GM23338 (cell line): Measurements from ENCODE around the gene MTMR3. TPM values are rescaled to one million over a fixed set of nuclear protein-coding genes. Genes with fewer than 3 reads are reported as not detected.

Experiments used
- ATAC-seq: fragments of 200-7000 bp; cut with Tn5 transposase; 3 replicates; pipeline ENCODE4 v1.9.1; 2020
- DNase-seq: peaks from one replicate; pipeline ENCODE4 v3.0.0-alpha.2; 2015; ENCODE audit warnings: low spot score
- H2AFZ ChIP-seq: fragments of 200-600 bp; sonication (generic); 2 replicates; pipeline ENCODE4 v1.8.0; 2016; ENCODE audit warnings: antibody characterized with exemption, mild to moderate bottlenecking, moderate library complexity
- H3F3A ChIP-seq: fragments of 200-600 bp; sonication (generic); replicated peaks from 2 replicates; pipeline ENCODE4 v1.8.0; 2017; ENCODE audit warnings: antibody characterized with exemption, mixed run types, low read depth
- H3K27ac ChIP-seq: fragments of 200-600 bp; sonication (generic); 2 replicates; pipeline ENCODE4 v1.6.1; 2016; ENCODE audit warnings: low read depth
- H3K27me3 ChIP-seq: fragments of 200-600 bp; sonication (generic); 2 replicates; pipeline ENCODE4 v1.8.0; 2016; ENCODE audit warnings: mild to moderate bottlenecking, mixed run types, moderate library complexity; ENCODE audit not compliant: insufficient read depth
- H3K36me3 ChIP-seq: fragments of 200-600 bp; sonication (generic); 2 replicates; pipeline ENCODE4 v1.8.0; 2016; ENCODE audit warnings: mild to moderate bottlenecking; ENCODE audit not compliant: insufficient read depth
- H3K4me1 ChIP-seq: fragments of 200-600 bp; sonication (generic); 2 replicates; pipeline ENCODE4 v1.8.0; 2016; ENCODE audit warnings: mild to moderate bottlenecking, moderate library complexity; ENCODE audit not compliant: insufficient read depth
- H3K4me2 ChIP-seq: fragments of 200-600 bp; sonication (generic); 2 replicates; pipeline ENCODE4 v1.7.1; 2017; ENCODE audit warnings: mixed run types
- H3K4me3 ChIP-seq: fragments of 200-600 bp; sonication (generic); 2 replicates; pipeline ENCODE4 v1.6.1; 2016; ENCODE audit warnings: mixed run types
- H3K79me2 ChIP-seq: fragments of 200-600 bp; sonication (generic); replicated peaks from 2 replicates; pipeline ENCODE4 v1.8.0; 2017; ENCODE audit warnings: mild to moderate bottlenecking; ENCODE audit not compliant: insufficient read depth
- H3K9me2 ChIP-seq: fragments of 200-600 bp; sonication (generic); 2 replicates; pipeline ENCODE4 v1.8.0; 2017; ENCODE audit not compliant: insufficient read depth
- H4K20me1 ChIP-seq: fragments of 200-600 bp; sonication (generic); replicated peaks from 2 replicates; pipeline ENCODE4 v1.8.0; 2017; ENCODE audit warnings: mild to moderate bottlenecking; ENCODE audit not compliant: insufficient read depth
- H3K27ac Mint-ChIP-seq: 2 replicates; pipeline ENCODE4 v1.8.0; 2020; ENCODE audit warnings: inconsistent platforms, mild to moderate bottlenecking, moderate library complexity, mixed read lengths
- H3K27me3 Mint-ChIP-seq: 3 replicates; pipeline ENCODE4 v1.8.0; 2022; ENCODE audit warnings: low read depth, mild to moderate bottlenecking, moderate library complexity, mixed read lengths, inconsistent platforms; ENCODE audit not compliant: insufficient read depth, poor library complexity
- H3K36me3 Mint-ChIP-seq: 3 replicates; pipeline ENCODE4 v1.8.0; 2021; ENCODE audit warnings: low read depth, mild to moderate bottlenecking, inconsistent platforms, moderate library complexity, mixed read lengths
- H3K4me1 Mint-ChIP-seq: 3 replicates; pipeline ENCODE4 v1.8.0; 2020; ENCODE audit warnings: mild to moderate bottlenecking, inconsistent platforms, mixed read lengths
- H3K4me3 Mint-ChIP-seq: 3 replicates; pipeline ENCODE4 v1.8.0; 2021; ENCODE audit warnings: moderate library complexity, mild to moderate bottlenecking, inconsistent platforms, mixed read lengths
- H3K9me3 Mint-ChIP-seq: 3 replicates; pipeline ENCODE4 v1.8.0; 2020; ENCODE audit warnings: moderate library complexity, mild to moderate bottlenecking, inconsistent platforms, mixed read lengths
- CREB1 ChIP-seq: fragments of 250-450 bp; sonication (Bioruptor Pico); IDR thresholded peaks from 2 replicates; pipeline ENCODE4 v1.5.0; 2020; ENCODE audit warnings: low read depth, mild to moderate bottlenecking, moderate library complexity
- EZH2 ChIP-seq: fragments of 200-600 bp; sonication (generic); IDR thresholded peaks from one replicate; pipeline ENCODE4 v1.8.0; 2017; ENCODE audit warnings: antibody characterized with exemption, mild to moderate bottlenecking, low read depth; ENCODE audit not compliant: unreplicated experiment
- NANOG ChIP-seq: IDR thresholded peaks from 2 replicates; pipeline ENCODE4 v1.6.1; 2016; ENCODE audit warnings: antibody characterized with exemption, borderline replicate concordance
- POLR2AphosphoS5 ChIP-seq: IDR thresholded peaks from 2 replicates; pipeline ENCODE4 v1.6.1; 2016; ENCODE audit warnings: antibody characterized with exemption, low read depth
- STAT1 ChIP-seq: IDR thresholded peaks from one replicate; pipeline ENCODE4 v1.6.1; 2016; ENCODE audit warnings: antibody characterized with exemption; ENCODE audit not compliant: unreplicated experiment
- ZNF114 ChIP-seq: fragments of 250-450 bp; sonication (Bioruptor Pico); IDR thresholded peaks from 2 replicates; pipeline ENCODE4 v1.5.0; 2020; ENCODE audit warnings: mild to moderate bottlenecking, moderate library complexity
- ZNF331 ChIP-seq: fragments of 250-450 bp; sonication (Bioruptor Pico); IDR thresholded peaks from 2 replicates; pipeline ENCODE4 v1.5.0; 2020; ENCODE audit warnings: low read depth, mild to moderate bottlenecking, moderate library complexity
- polyA plus RNA-seq: library from polyadenylated mRNA; unstranded; fragments of >200 nt; fragmentation: Nextera tagmentation; extraction: Ambion mirVana; gene quantifications from 2 replicates; pipeline ENCODE4 v1.2.1, GENCODE V29; 2016
- total RNA-seq: library from RNA; depleted of rRNA; stranded (reverse); fragments of >200 nt; shearing (Covaris generic); gene quantifications from 2 replicates; pipeline ENCODE4 v1.2.3, GENCODE V29; 2014
- TF ChIP-seq, protein P1 (sequence below): IDR thresholded peaks from one replicate; pipeline ENCODE4 v1.6.1; 2018; ENCODE audit warnings: antibody characterized with exemption; ENCODE audit not compliant: unreplicated experiment
- TF ChIP-seq, protein P2 (sequence below): fragments of 250-450 bp; sonication (Bioruptor Pico); IDR thresholded peaks from 2 replicates; pipeline ENCODE4 v1.5.0; 2020; ENCODE audit warnings: mild to moderate bottlenecking, moderate library complexity
- TF ChIP-seq, protein P3 (sequence below): IDR thresholded peaks from 2 replicates; pipeline ENCODE4 v1.6.1; 2016; ENCODE audit warnings: antibody characterized with exemption

The MTMR3 gene
- total and polyA plus RNA-seq, 2 experiments from 2014 or later = 5.2 to 27.4 TPM

DNA sequence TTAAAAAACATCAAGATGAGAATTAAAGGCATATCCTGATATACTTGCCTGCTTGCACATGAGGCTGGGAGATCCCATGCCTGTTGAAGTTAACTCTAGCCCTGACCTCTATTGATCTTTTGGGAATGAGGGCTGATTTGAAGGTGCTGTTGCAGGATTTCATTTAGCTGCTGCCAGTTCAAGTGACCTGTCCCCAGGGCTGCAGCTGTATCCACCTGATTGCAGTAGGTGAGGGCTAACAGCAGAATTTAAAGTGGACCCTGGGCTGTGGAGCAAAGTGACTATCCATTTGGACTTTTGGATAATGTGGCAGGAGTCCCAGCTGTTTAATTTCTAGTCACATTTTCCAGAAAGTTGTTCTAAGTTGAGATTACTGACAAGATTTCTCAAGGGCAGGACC, 146.5 kb downstream of the MTMR3 start (continued):
- TF ChIP-seq, protein P1, sequence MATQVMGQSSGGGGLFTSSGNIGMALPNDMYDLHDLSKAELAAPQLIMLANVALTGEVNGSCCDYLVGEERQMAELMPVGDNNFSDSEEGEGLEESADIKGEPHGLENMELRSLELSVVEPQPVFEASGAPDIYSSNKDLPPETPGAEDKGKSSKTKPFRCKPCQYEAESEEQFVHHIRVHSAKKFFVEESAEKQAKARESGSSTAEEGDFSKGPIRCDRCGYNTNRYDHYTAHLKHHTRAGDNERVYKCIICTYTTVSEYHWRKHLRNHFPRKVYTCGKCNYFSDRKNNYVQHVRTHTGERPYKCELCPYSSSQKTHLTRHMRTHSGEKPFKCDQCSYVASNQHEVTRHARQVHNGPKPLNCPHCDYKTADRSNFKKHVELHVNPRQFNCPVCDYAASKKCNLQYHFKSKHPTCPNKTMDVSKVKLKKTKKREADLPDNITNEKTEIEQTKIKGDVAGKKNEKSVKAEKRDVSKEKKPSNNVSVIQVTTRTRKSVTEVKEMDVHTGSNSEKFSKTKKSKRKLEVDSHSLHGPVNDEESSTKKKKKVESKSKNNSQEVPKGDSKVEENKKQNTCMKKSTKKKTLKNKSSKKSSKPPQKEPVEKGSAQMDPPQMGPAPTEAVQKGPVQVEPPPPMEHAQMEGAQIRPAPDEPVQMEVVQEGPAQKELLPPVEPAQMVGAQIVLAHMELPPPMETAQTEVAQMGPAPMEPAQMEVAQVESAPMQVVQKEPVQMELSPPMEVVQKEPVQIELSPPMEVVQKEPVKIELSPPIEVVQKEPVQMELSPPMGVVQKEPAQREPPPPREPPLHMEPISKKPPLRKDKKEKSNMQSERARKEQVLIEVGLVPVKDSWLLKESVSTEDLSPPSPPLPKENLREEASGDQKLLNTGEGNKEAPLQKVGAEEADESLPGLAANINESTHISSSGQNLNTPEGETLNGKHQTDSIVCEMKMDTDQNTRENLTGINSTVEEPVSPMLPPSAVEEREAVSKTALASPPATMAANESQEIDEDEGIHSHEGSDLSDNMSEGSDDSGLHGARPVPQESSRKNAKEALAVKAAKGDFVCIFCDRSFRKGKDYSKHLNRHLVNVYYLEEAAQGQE = no peak
- no peak for TF ChIP-seq ZNF331 (CRISPR knock-in tag)
- no peak for TF ChIP-seq EZH2
- TF ChIP-seq ZNF114 = no peak
- no peak for TF ChIP-seq NANOG
- TF ChIP-seq POLR2AphosphoS5 = no peak
- no peak for TF ChIP-seq STAT1
- TF ChIP-seq CREB1 (CRISPR knock-in tag) = no peak

DNA sequence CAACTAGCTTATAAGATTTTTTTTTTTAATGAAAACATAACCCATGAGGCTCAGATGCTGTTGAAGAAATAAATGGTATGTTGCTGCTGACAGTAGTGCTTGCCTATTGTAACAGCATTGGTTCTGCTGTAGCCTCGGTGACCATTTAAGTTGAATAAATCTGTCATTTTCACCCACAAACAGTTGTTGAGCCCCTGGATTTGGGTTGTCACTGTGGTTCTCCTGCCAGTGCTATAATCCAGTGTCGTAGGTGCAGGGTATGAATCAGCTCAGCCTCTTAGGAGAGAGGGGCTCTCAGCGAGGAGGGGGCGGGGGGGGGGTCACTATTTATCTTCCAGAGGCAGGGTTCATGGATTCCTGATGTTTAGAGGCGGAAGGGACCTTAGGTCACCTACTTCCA, 147.4 kb downstream of the MTMR3 start:
- H3K27me3 Mint-ChIP-seq = peaks cover 8% of the 10 kb centered on the region
- H3F3A ChIP-seq = no peaks in the 10 kb centered on the region
- DNase-seq = no peak
- H4K20me1 ChIP-seq = no peaks in the 10 kb centered on the region
- H3K27ac ChIP-seq = no peak overlapping the region
- H3K4me1 Mint-ChIP-seq = peaks cover 3% of the 10 kb centered on the region; the same call in 1 of the 3 replicates
- no peak overlapping the region for H3K27ac Mint-ChIP-seq
- H2AFZ ChIP-seq = no peak overlapping the region
- ATAC-seq = no peak
- no peaks in the 10 kb centered on the region for H3K79me2 ChIP-seq
- H3K36me3 Mint-ChIP-seq = peaks cover 6% of the 10 kb centered on the region; the same call in 2 of the 3 replicates
- no peaks in the 10 kb centered on the region for H3K9me3 Mint-ChIP-seq
- no peak overlapping the region for H3K4me2 ChIP-seq
- 0 out of 2 replicates have a peak, but pooled peaks cover 3% of the 10 kb centered on the region for H3K36me3 ChIP-seq
- no peaks in the 10 kb centered on the region for H3K9me2 ChIP-seq
- no peak overlapping the region for H3K4me3 ChIP-seq
- no peaks in the 10 kb centered on the region for H3K27me3 ChIP-seq
- H3K4me3 Mint-ChIP-seq = no peak overlapping the region
- no peaks in the 10 kb centered on the region; the same call in 1 of the 2 replicates for H3K4me1 ChIP-seq
- TF ChIP-seq CREB1 (CRISPR knock-in tag) = no peak
- TF ChIP-seq STAT1 = no peak
- TF ChIP-seq, protein P2, sequence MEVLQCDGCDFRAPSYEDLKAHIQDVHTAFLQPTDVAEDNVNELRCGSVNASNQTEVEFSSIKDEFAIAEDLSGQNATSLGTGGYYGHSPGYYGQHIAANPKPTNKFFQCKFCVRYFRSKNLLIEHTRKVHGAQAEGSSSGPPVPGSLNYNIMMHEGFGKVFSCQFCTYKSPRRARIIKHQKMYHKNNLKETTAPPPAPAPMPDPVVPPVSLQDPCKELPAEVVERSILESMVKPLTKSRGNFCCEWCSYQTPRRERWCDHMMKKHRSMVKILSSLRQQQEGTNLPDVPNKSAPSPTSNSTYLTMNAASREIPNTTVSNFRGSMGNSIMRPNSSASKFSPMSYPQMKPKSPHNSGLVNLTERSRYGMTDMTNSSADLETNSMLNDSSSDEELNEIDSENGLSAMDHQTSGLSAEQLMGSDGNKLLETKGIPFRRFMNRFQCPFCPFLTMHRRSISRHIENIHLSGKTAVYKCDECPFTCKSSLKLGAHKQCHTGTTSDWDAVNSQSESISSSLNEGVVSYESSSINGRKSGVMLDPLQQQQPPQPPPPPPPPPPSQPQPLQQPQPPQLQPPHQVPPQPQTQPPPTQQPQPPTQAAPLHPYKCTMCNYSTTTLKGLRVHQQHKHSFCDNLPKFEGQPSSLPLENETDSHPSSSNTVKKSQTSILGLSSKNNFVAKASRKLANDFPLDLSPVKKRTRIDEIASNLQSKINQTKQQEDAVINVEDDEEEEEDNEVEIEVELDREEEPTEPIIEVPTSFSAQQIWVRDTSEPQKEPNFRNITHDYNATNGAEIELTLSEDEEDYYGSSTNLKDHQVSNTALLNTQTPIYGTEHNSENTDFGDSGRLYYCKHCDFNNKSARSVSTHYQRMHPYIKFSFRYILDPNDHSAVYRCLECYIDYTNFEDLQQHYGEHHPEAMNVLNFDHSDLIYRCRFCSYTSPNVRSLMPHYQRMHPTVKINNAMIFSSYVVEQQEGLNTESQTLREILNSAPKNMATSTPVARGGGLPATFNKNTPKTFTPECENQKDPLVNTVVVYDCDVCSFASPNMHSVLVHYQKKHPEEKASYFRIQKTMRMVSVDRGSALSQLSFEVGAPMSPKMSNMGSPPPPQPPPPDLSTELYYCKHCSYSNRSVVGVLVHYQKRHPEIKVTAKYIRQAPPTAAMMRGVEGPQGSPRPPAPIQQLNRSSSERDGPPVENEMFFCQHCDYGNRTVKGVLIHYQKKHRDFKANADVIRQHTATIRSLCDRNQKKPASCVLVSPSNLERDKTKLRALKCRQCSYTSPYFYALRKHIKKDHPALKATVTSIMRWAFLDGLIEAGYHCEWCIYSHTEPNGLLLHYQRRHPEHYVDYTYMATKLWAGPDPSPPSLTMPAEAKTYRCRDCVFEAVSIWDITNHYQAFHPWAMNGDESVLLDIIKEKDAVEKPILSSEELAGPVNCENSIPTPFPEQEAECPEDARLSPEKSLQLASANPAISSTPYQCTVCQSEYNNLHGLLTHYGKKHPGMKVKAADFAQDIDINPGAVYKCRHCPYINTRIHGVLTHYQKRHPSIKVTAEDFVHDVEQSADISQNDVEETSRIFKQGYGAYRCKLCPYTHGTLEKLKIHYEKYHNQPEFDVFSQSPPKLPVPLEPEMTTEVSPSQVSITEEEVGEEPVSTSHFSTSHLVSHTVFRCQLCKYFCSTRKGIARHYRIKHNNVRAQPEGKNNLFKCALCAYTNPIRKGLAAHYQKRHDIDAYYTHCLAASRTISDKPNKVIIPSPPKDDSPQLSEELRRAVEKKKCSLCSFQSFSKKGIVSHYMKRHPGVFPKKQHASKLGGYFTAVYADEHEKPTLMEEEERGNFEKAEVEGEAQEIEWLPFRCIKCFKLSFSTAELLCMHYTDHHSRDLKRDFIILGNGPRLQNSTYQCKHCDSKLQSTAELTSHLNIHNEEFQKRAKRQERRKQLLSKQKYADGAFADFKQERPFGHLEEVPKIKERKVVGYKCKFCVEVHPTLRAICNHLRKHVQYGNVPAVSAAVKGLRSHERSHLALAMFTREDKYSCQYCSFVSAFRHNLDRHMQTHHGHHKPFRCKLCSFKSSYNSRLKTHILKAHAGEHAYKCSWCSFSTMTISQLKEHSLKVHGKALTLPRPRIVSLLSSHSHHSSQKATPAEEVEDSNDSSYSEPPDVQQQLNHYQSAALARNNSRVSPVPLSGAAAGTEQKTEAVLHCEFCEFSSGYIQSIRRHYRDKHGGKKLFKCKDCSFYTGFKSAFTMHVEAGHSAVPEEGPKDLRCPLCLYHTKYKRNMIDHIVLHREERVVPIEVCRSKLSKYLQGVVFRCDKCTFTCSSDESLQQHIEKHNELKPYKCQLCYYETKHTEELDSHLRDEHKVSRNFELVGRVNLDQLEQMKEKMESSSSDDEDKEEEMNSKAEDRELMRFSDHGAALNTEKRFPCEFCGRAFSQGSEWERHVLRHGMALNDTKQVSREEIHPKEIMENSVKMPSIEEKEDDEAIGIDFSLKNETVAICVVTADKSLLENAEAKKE = no peak
- TF ChIP-seq, protein P1 = no peak
- TF ChIP-seq, protein P3, sequence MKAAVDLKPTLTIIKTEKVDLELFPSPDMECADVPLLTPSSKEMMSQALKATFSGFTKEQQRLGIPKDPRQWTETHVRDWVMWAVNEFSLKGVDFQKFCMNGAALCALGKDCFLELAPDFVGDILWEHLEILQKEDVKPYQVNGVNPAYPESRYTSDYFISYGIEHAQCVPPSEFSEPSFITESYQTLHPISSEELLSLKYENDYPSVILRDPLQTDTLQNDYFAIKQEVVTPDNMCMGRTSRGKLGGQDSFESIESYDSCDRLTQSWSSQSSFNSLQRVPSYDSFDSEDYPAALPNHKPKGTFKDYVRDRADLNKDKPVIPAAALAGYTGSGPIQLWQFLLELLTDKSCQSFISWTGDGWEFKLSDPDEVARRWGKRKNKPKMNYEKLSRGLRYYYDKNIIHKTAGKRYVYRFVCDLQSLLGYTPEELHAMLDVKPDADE = no peak
- no peak for TF ChIP-seq NANOG
